NCI-H2029 (cell line): ENCODE data around the gene TSC22D2.

Experiments used
- DNase-seq: peaks from one replicate; lab custom pipeline; 2025; lab: John Stamatoyannopoulos, UW

The TSC22D2 gene

DNA sequence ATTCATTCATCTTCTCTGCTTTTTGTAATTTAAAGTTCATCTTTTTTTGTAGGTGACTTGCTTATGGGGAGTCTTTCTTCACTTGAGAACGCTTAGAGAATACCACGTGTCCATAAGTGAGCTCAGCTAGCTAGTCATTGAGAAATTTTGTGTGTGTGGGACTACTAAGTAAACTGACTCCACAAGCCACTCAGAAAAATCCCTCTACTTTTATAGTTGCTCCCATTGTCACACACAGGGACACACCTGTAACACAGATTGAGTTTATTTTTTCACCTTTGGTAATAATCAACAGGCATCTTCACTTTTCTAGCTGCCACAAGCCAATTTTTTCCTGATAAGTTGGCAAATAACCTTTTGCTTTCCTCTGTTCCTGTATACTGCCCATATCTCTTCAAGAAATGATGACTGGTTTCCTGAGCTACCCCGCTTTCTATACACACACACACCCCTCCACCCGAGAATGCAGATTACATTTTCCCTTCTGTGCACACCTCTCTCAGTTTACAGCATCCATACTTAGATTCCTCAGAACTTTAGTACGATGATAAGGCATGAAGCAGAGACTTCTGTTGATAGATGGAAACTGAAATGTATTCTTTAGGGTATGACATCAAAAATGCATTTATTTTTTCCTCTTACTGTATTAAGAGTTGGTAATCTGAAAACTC lies 4.6 kb downstream of the TSC22D2 start:
- no peak for DNase-seq

DNA sequence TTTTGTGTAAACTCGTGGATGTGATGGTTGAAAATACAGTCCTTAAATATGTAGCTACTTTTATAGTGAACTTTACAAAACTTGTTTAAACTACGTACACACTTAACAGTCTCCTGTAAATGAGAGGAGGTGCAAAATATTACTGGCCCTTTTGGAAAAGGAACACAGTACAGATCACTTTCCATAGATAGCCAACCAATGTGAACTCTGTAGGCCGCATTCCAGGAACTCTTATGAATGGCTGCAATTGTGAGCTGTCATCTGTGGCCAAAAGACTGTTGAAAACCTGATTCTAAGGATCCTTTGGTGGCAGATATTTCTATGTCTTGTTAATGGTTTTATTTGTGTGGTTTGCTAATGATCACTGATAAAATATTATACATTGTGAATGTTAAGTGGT lies 6.2 kb downstream of the TSC22D2 start:
- DNase-seq: no peak

DNA sequence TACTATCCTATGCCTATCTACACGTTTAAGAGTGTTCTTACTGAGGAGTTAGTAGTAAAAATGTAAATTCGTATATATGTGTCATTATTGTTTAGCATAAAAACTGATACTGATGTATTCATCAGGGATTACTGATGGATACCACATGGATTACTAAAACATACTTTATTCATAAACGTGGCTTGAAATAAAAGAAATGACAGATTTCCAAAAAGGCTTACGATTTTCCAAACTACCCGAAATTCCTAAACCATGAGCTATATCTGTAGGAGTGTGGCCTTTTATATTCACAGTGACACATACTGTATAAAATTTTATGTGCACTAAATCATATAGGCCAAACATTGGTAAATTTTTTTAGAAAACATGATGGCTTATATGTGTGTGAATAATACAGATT lies 6.9 kb downstream of the TSC22D2 start:
- DNase-seq: no peak

DNA sequence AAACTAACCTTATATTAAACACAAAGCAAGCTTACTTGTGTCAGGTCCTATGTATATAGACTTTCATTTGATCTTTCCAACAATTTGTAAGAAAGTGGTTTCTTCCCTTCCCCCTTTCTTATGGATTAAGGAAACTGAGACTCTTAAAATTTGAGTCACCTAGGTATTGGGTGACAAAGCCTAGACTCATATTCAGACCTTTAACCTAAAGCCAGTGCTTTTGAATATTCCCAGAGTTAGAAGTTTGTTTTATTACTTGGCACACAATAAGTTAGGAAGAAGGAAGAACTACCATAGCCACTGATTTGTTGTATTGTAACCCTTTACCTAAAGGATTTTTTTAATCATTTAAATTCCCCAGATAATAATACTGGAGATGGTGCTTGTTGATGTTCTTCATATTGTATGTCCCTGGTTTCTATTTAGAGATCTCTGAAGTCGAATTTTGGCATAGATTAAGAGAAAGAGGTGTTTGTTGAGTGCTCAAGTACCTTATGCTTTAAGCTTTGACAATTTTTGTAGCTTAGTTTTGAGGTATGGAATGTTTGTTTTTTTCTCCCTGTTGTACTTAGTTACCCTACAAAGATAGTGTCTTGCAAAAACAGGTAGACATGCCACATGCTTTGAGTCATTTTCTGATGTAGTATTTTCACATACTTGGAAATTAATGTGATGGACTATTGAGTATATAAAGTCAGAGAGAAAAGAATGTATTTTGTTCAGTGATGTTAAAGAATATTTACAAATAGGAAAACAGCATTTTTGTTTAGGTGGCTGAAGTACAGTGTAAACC lies 11.2 kb downstream of the TSC22D2 start:
- no peak for DNase-seq

DNA sequence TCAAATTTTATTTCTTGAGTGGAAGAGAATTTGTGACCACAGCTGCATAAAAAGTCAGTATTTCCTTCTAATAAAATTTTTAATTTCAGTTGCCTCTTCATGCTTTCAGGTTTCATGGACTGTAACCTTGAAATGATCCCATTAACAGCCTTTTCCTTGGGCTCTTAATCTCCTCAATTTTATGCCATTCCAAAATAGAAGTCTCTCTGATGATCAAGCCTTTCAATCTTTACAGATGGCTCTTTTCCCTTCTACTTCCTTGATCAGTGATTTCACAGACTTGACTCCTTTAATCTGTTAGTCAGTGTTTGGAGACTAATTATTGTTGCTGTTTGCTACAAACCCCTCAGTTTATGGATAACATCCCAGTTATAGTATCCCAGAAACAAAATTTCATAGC lies 11.9 kb downstream of the TSC22D2 start:
- DNase-seq: no peak

DNA sequence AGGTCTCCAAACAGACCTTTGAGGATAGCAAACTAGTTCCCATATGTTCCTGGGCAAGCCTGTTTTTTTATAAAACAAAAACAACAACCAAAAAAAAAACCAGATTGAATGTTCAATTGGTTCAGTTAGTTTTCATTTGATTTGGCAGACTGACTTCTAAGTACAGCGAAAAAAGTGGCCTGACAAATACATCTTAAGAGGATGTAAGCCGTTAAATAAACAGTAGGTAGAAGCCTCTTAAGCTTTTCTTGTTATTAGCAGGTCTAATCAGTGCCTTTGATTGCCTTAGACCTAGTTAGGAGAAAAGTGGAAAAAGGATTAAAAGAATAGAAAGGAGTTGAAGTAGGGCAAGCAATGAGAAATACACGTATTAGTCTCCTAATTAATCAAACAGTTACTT lies 13.2 kb downstream of the TSC22D2 start:
- no peak for DNase-seq

DNA sequence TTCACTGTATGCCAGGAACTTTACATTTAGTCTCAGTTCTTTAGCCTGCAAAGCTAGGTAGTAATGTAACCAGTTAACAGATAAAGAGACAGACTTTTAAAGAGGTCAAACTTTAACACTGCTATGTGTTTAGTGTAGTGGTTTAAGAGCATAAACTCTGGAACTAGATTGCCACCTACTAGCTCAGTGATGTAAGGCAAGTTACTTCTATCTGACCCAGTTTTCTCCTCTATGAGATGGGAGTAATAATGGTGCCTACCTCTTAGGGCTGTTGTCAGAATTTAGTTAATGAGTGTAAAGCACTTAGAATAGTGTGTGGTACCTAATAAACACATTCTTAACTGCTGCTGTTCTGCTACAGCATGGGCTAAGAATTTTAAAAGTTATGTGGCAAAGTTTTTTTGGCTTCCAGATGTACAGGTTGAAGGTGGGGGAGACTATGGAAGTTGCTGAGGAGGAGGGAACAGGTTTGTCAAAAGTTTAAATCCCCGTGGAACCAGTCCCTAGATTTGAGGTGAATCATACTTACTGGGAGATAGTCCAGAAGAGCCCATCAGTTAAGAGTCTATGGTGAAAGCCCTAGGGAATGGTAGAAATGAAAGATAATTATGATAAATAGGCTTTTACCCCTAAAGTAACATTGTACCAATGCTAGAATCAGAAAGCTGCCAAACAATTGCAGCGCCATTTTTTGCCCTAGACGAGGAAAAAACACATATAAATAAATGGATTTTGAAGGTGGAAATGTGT lies 13.9 kb downstream of the TSC22D2 start:
- no peak for DNase-seq

DNA sequence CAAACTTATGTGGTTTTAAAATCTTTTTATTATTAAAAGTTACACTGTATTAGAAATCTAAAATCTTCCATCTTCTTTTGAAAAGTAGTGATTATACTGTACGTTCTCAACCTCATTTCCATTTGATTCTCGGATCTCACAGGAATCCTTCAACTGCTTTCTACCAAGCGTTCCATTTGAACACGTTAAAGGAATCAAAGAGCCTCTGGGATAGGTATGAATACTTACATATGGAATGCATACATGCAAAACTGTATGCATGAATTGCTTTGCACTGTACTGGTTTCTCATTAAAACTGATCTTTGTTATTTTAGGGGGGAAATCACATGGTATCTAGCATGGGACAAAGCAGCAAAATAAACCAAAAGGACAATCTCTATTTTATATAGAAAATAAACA lies 14.8 kb downstream of the TSC22D2 start:
- DNase-seq: no peak

DNA sequence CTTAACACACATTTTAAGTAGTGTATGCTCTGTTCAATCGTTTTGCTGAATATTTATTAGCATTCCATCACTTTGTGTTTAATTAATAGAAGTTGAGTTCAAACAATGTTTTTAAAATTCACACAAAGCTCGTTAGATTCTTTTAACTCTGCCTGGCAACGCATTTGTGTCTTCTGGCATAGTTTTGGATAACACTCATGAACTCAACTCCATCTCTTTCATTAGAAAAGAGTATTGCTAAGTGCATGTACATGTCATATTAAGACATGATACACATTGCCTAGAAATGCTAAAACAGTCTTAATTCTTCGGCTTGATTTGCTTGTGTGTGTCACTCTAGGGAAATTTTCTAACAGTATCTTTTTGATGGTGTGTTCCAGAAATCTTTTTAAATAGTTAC lies 15.7 kb downstream of the TSC22D2 start:
- no peak for DNase-seq

DNA sequence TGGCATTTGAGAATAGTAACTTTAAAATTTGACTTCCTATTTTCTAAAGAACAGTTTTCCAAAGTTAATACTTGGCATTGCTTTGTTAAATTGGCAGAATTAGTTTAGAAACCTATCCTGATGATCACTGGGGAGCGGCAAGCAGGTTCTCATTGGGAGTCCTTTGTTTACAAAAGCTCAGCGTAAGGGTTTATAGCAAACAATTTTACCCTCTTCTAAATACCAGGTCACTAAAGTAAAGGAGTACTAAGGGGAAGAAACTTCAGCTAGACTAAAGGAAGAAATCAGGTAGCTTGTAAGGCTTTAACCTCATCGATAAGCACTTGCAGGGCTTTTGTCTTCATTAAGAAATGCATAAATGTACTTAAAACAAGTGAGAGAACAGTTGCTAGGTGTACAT lies 18.2 kb downstream of the TSC22D2 start:
- DNase-seq: no peak

DNA sequence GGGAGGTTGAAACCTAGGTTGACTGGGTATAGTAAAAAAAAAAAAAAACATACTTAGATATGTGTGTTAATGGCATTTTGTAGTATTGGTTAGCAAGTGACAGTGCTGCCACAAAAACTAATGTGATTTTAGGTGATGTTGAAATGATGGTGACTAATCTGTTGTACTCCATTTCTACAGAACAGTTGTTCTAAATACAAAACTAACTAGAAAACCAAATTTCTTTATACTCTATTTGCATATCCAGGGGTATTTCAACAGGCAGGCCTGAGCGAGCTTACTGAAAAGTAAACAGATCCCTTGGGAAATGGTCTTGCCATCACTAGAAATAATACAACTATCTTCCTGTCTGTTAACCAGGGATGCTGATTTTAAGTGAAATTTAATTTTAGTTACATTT lies 20.5 kb downstream of the TSC22D2 start:
- DNase-seq: no peak

DNA sequence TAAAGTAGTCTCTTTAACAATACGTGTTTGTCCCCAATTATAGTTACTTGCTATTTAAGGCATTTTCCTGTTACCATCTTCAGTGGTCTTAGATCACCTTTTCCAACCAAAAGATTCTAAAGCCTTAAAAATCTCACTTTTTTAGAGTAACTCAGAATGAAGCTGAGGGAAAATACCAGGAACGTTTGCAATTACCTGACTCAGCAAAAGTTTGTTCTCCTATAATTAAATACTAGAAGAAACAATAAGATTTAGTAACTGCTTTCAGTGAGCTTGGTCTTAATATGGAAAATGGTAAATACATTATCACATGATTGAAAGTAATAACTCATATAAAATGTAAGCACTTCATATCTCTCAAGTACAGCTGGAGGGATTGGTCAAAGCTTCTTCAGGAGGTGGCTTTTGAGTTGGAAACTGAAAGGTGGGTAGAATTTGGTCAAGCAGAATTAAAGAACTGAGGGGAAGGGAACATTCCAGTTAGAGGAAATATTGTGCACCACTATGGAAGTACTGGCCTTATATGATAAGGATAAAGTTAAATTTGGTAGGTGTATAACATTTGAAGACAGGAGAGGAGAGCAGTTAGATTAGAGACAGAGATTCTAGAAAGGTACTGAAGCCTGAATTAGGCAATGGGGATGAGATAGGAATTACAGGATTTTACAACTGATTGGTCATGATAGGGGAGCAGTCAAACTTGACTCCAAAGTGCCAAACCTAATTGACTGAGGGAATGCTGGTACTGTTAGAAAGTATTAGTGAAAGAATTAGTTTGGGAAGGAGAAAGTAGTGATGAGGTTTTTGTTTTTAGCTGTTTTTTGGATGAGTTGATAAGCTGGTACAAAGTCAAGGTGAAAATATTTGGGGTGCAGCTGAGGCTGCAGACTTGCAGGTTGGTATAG lies 21.9 kb downstream of the TSC22D2 start:
- no peak for DNase-seq

DNA sequence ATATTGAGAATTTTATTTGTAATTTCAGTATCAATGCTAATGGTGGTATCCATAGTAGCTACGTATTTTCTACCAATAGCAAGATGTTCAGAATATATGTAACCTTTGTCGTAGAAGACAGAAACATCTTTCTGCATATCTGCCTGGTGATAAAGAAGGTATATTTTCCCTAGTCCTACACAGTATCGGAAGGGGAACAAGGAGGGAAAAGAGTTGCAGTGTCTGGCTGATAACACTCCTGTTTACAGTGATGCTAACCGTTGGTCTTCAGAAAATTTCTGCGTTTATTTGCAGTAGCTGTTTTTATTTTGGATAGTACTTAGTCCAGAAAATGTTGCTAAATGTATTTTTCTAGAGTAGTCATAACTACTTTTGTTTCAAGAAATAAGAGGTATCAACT lies 25.2 kb downstream of the TSC22D2 start:
- no peak for DNase-seq

DNA sequence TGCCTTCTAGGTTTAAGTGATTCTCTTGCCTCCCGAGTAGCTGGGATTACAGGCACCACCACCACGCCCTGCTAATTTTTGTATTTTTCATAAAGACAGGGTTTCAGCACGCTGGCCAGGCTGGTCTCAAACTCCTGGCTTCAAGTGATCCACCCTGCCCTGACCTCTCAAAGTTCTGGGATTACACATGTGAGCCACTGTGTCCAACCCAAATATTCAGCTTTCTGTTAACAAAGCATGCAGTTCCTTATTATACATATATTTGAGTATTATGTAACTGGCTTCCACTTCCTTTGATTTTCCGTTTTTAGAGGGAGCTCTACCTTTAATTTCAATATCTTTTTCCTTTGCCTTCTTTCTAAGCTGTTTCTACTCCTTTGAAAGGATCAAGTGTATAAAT lies 26.1 kb downstream of the TSC22D2 start:
- DNase-seq: no peak

DNA sequence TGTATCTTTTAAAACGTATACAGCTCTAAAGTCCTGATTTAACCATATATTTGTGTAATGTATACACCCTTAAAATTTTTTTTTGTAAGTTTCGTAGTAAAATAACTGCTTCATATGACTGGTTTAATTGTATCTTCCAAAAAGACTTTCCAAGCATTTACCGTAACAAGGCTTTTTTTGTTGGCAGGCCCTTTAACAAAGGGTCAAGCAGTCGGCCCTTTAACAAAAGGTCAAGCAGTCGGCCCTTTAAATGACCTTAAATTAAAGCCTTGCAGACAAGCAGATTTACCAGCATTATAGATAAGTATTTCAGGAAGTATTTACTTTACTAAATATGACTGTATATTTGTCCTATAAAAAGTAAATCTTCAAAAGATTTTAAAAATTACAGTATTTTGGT lies 28.1 kb downstream of the TSC22D2 start:
- DNase-seq: no peak

DNA sequence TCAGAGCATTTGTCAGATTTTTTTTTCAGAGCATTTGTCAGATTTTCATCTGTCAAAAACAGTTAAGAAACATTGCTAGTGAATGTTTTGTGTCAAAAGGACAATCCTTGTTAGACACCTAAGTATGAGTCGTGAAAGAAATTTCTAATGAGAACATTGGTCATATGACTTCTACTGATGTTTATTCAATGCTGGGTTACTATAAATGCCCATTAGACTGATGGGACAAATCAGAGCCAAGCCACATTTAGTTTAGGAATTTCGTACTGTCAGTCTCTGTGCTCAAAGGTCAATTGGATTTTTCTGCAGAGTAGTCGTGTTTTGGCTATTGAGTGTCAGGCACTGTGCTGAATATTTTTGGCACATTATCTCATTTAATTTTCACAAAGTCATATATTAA lies 31.6 kb downstream of the TSC22D2 start:
- no peak for DNase-seq

DNA sequence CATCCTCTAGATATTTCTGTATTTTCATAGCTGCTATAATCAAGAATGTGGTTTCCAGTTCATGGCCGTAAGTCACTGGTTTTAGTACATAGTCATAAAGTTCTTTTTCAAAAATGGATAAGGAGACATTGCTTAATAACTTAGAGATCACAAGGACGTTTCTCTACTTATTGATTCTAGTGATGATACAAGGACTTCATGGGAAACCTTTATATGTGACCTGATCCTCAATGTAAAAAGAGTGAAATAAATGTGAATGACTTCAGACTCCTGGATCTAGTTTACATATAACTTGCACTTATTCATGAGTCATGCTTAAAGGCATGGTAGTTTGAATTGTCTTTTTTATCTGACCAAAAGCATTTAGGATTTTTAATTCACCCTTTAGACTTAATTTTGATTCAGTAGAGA lies 35.2 kb downstream of the TSC22D2 start:
- no peak for DNase-seq

DNA sequence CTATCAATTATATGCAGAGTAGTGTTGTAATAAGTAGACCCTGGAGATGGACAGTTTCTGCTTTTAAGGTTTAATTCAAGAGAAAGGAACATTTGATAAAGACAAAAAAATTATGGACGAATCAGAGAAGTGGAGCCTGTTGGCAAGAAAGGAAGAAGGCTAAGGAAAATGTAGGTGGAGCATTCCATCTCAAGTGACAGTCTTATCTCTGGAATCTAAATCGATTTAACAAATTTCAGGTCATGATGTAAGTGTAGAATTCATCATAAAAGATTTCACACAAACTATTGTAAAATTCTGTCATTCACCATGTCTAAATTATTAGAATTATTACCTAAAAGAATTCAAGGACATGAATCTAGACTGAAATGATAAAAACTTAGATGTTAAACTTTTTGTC lies 36.3 kb downstream of the TSC22D2 start:
- DNase-seq: no peak

DNA sequence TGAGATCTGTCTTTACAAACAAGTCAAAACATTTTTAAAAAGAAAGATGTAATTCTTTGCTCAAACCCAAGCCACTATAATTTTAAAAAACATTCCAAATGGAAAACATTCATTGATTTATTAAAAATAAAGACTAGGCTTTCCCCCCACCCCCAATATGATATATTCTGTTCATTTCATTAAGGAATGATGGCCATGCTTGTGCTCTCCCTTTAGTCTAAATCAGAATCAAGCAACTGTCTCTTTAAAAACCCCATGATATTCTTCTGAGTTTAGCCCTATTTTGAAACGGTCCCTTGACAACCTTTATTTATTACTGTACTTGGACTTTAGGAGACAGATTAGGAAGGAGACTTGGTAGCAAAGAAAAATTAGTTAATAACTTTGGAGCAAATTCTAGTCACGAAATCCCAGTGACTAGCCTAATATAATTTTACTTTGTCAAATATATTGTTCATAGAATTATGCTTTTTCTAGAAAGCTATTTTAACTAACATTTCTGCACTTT lies 38.4 kb downstream of the TSC22D2 start:
- no peak for DNase-seq

DNA sequence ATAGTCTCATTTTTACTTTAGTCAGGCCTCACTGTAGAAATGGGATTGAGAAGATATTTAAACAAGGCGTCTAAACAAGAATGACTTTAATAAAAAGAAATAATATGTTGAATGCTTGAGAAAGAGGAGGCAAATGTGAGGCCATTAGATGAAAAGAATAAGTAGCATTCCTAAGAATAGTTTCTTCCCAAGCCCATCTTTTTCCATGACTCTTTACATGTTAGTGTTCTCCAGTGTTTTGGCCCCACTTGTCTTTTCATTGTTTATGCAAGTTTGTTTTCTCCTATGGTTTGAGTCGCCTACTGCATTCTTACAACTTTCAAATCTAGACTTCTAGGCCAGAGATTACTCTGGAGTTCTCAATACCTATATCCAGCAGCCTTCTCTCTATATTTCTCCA lies 39.0 kb downstream of the TSC22D2 start:
- no peak for DNase-seq

DNA sequence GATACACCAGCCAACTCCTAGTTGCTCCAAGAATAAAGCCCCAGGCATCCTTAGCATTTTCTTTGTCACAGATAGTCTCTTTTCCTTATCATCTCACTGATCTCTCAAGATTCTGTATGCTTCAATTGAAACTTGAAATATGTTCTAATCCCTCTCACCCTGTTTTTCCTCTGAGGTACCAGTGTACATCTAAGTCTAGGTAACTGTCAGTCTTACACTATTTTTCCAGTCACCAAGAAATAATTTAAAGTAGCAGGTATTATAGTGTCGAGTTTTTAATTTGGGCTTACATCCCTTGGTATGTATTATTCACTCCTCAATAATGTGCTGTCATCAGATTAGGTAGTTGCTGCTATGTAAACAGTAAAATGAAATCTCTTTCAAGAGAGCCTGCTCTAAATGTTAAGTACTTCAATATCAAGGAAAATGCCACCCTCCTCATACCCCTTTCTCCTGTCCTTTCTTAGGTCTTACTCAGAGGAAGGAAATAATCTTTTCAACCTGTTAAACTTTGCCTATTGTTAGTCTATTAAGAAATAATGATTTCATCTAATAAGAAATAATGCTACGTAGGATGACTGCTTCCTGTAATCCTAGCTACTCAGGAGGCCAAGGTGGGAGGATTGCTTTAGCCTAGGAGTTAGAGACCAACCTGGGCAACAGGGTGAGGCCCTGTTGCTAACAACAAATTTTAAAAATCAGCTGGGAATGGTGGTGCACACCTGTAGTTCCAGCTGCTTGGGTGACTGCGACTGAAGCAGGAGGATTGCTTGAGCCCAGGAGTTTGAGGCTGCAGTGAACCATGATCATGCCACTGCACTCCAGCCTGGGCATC lies 39.8 kb downstream of the TSC22D2 start:
- no peak for DNase-seq
